ENCODE measurements around the gene SEPTIN10.

DNA sequence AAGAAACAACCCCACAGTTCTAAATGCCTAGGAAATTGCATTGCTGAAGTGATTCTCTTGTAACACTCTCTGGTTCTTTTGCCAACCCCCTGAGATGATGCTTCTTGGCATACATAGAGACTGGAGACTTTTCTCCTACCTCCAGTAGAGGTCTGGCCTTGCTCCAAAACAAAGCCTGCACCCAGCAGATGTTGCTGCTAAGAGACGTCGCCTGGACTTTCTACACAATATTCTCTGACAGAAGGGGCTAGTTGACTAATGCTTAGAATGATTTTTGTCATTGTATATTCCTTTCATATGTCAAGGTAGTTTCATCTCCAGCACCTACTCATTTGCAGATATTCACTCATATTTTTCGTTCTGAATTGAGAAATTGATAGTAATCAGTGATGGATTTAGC lies 25.0 kb upstream of the SEPTIN10 start:
- TF ChIP-seq, protein P1, sequence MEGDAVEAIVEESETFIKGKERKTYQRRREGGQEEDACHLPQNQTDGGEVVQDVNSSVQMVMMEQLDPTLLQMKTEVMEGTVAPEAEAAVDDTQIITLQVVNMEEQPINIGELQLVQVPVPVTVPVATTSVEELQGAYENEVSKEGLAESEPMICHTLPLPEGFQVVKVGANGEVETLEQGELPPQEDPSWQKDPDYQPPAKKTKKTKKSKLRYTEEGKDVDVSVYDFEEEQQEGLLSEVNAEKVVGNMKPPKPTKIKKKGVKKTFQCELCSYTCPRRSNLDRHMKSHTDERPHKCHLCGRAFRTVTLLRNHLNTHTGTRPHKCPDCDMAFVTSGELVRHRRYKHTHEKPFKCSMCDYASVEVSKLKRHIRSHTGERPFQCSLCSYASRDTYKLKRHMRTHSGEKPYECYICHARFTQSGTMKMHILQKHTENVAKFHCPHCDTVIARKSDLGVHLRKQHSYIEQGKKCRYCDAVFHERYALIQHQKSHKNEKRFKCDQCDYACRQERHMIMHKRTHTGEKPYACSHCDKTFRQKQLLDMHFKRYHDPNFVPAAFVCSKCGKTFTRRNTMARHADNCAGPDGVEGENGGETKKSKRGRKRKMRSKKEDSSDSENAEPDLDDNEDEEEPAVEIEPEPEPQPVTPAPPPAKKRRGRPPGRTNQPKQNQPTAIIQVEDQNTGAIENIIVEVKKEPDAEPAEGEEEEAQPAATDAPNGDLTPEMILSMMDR (IDR thresholded peaks at IDR 0.05), result no peak
- TF ChIP-seq ZFX (IDR thresholded peaks at IDR 0.05; ENCODE audit: borderline replicate concordance), result no peak

Data from 22Rv1 (cell line).